Astrocyte (in vitro differentiated cells and primary cell): ENCODE measurements around the gene SMIM44. TPM values are rescaled to one million over a fixed set of nuclear protein-coding genes. Genes with fewer than 3 reads are reported as not detected.
A peak's percentile ranks its signal among the peaks of the same experiment; 100 is the strongest.

Experiments used
- DNase-seq: peaks from one replicate; pipeline ENCODE4 v3.0.0-alpha.2; 2010; ENCODE audit warnings: low read depth
- FAIRE-seq: peaks from 2 replicates; lab custom pipeline; 2011; peaks lifted over from hg19 to GRCh38; lab: Jason Lieb, UNC
- H2AFZ ChIP-seq: 2 replicates; pipeline ENCODE4 v1.6.0; 2012; ENCODE audit warnings: low read depth, low read length, inconsistent platforms
- H3K27ac ChIP-seq: 2 replicates; pipeline ENCODE4 v1.5.1; 2011; ENCODE audit warnings: low read depth, low read length, inconsistent platforms
- H3K27me3 ChIP-seq: 2 replicates; pipeline ENCODE4 v1.6.0; 2011; ENCODE audit warnings: low read length, inconsistent platforms; ENCODE audit not compliant: insufficient read depth
- H3K36me3 ChIP-seq: 2 replicates; pipeline ENCODE4 v1.5.1; 2011; ENCODE audit warnings: low read length, inconsistent platforms; ENCODE audit not compliant: insufficient read depth
- H3K4me1 ChIP-seq: 2 replicates; pipeline ENCODE4 v1.5.1; 2011; ENCODE audit warnings: low read length, inconsistent platforms; ENCODE audit not compliant: insufficient read depth
- H3K4me2 ChIP-seq: 2 replicates; pipeline ENCODE4 v1.6.0; 2012; ENCODE audit warnings: low read length, inconsistent platforms
- H3K4me3 ChIP-seq: 2 replicates; pipeline ENCODE4 v1.5.1; 2011; ENCODE audit warnings: low read depth, mild to moderate bottlenecking, low read length, inconsistent platforms; ENCODE audit not compliant: insufficient read depth
- H3K79me2 ChIP-seq: 2 replicates; pipeline ENCODE4 v1.6.0; 2012; ENCODE audit warnings: mild to moderate bottlenecking, low read length, inconsistent platforms; ENCODE audit not compliant: insufficient read depth
- H3K9ac ChIP-seq: 2 replicates; pipeline ENCODE4 v1.6.0; 2012; ENCODE audit warnings: mild to moderate bottlenecking, low read length, inconsistent platforms
- H3K9me3 ChIP-seq: 2 replicates; pipeline ENCODE4 v1.5.1; 2012; ENCODE audit warnings: low read depth, mild to moderate bottlenecking, low read length, inconsistent platforms; ENCODE audit not compliant: insufficient read depth
- H4K20me1 ChIP-seq: 2 replicates; pipeline ENCODE4 v1.6.0; 2012; ENCODE audit warnings: low read length, inconsistent platforms; ENCODE audit not compliant: insufficient read depth
- H3K27ac Mint-ChIP-seq: one replicate; pipeline ENCODE4 v1.8.0; 2021; ENCODE audit warnings: mild to moderate bottlenecking, mixed read lengths; ENCODE audit not compliant: unreplicated experiment
- H3K27me3 Mint-ChIP-seq: one replicate; pipeline ENCODE4 v1.8.0; 2021; ENCODE audit warnings: low read depth, mixed read lengths; ENCODE audit not compliant: unreplicated experiment
- H3K36me3 Mint-ChIP-seq: one replicate; pipeline ENCODE4 v1.8.0; 2021; ENCODE audit warnings: low read depth, mixed read lengths; ENCODE audit not compliant: unreplicated experiment
- H3K4me1 Mint-ChIP-seq: one replicate; pipeline ENCODE4 v1.8.0; 2021; ENCODE audit warnings: low read depth, mixed read lengths; ENCODE audit not compliant: unreplicated experiment
- H3K4me3 Mint-ChIP-seq: one replicate; pipeline ENCODE4 v1.8.0; 2021; ENCODE audit warnings: mild to moderate bottlenecking, moderate library complexity, mixed read lengths; ENCODE audit not compliant: unreplicated experiment
- H3K9me3 Mint-ChIP-seq: one replicate; pipeline ENCODE4 v1.8.0; 2021; ENCODE audit warnings: mild to moderate bottlenecking, mixed read lengths; ENCODE audit not compliant: unreplicated experiment
- EZH2 ChIP-seq: IDR thresholded peaks from 2 replicates; pipeline ENCODE4 v1.6.1; 2012; ENCODE audit warnings: mild to moderate bottlenecking, low read length, inconsistent platforms; ENCODE audit not compliant: insufficient read depth
- total RNA-seq: library from RNA; stranded (reverse); gene quantifications from 2 replicates; pipeline ENCODE4 v1.2.1, GENCODE V29; 2021
- TF ChIP-seq, protein P1 (sequence below): IDR thresholded peaks from 2 replicates; pipeline ENCODE4 v1.5.1; 2011; ENCODE audit warnings: low read depth, mild to moderate bottlenecking, inconsistent platforms, low read length, moderate library complexity; ENCODE audit not compliant: insufficient read depth

The SMIM44 gene
- total RNA-seq, 1 donor from 2014 or later = not detected

DNA sequence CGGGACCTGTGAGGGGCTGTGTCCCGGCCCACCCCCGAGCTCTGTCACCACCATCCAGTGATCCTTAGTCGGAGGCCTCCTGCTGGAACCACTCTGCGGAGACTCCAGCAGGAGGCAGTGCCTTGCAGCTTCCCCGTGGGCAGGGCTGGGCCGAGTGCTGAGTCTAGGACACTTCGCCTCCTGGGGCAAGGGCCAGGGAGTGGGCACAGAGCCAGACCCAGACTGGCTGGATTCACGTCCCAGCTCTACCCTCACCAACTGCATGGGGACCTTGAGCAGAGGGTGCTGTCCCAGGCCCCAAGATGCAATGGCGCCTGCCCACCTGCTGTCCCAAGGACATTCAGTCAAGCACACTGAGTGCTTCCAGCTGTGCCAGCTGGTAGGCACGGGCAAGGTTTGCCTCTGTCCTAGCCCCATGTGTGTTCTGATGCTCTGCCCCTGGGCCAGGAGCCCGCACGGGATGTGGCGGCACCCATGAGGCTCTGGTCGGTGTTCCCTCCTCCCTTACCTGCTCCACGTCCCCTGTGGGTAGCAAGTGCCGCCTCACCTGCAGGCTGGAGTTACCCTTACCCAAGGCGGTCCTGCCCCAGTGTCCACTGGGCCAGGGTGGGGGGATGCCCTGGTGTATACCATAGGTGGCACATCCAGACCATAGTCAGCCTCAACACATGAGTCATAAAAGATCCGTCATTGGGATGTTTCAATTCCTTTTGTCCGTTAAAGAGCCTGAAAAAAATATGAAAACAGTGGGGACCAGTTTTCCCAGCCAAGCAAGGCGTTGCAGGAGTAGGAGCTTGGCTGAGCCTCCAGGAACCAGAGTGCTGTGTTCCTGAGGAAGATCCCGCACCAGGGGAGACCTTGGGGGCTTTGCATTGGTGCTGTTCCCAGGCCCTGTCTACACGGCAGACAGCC lies 30.2 kb upstream of the SMIM44 start:
- Histone ChIP-seq H3K79me2 (peaks cover 100% of the 10 kb centered on the region), H2AFZ (no peak overlapping the region), H3K36me3 (no peaks in the 10 kb centered on the region), H4K20me1 (peaks cover 100% of the 10 kb centered on the region), H3K4me3 (no peak overlapping the region), H3K9me3 (no peaks in the 10 kb centered on the region), H3K9ac (no peak overlapping the region), H3K27ac (peak overlapping the region; percentile 38), H3K4me2 (no peak overlapping the region), H3K27me3 (no peaks in the 10 kb centered on the region), H3K4me1 (peaks cover 32% of the 10 kb centered on the region)
- no peaks in the 10 kb centered on the region for H3K27me3 Mint-ChIP-seq
- H3K27ac Mint-ChIP-seq = peak overlapping the region; percentile 41
- H3K36me3 Mint-ChIP-seq = peaks cover 7% of the 10 kb centered on the region
- TF ChIP-seq, protein P1, sequence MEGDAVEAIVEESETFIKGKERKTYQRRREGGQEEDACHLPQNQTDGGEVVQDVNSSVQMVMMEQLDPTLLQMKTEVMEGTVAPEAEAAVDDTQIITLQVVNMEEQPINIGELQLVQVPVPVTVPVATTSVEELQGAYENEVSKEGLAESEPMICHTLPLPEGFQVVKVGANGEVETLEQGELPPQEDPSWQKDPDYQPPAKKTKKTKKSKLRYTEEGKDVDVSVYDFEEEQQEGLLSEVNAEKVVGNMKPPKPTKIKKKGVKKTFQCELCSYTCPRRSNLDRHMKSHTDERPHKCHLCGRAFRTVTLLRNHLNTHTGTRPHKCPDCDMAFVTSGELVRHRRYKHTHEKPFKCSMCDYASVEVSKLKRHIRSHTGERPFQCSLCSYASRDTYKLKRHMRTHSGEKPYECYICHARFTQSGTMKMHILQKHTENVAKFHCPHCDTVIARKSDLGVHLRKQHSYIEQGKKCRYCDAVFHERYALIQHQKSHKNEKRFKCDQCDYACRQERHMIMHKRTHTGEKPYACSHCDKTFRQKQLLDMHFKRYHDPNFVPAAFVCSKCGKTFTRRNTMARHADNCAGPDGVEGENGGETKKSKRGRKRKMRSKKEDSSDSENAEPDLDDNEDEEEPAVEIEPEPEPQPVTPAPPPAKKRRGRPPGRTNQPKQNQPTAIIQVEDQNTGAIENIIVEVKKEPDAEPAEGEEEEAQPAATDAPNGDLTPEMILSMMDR = no peak
- TF ChIP-seq EZH2 = no peak
- H3K9me3 Mint-ChIP-seq = no peaks in the 10 kb centered on the region
- H3K4me1 Mint-ChIP-seq = peaks cover 31% of the 10 kb centered on the region
- FAIRE-seq = no peak
- DNase-seq = no peak
- H3K4me3 Mint-ChIP-seq = no peak overlapping the region

DNA sequence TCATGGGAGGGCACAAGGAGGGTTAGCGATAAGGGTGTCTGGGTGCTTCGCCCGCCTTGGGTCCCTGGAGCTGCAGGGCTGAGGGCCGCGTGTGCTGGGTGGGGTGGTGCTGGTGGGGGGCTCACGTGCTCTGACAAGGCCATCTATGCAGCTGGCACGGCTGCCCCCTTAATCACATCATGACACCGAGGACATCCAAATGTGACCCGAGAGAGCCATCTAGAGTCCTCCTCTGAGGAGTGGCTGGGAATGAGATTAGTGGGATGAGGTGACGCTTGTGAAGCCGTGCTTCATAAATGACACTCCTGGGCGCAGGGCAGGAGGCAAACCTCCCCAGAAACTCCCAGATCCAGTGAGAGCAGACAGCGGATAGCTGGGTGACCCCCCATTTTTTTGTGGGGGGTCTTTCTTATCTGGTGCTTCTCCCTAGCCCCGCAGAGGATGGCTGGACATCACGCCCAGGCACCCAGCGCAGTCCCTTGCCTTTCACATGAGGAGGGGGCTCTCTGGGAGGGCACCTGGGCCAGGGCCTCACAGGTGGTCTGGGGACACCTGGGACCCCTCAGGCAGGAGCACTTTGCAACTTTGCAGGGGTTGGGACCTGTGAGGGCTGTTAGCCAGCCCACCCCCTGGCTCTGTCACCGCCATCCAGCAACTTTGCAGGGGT lies 29.5 kb upstream of the SMIM44 start:
- no peak overlapping the region for H3K4me3 ChIP-seq
- peaks cover 98% of the 10 kb centered on the region for H4K20me1 ChIP-seq
- H3K79me2 ChIP-seq = peaks cover 99% of the 10 kb centered on the region
- DNase-seq = no peak
- peaks cover 34% of the 10 kb centered on the region for H3K4me1 Mint-ChIP-seq
- no peak overlapping the region for H3K4me2 ChIP-seq
- FAIRE-seq = no peak
- H3K27me3 ChIP-seq = no peaks in the 10 kb centered on the region
- no peak overlapping the region for H2AFZ ChIP-seq
- no peak overlapping the region for H3K9ac ChIP-seq
- H3K27me3 Mint-ChIP-seq = no peaks in the 10 kb centered on the region
- H3K36me3 Mint-ChIP-seq = peaks cover 7% of the 10 kb centered on the region
- H3K9me3 ChIP-seq = no peaks in the 10 kb centered on the region
- H3K27ac ChIP-seq = no peak overlapping the region
- TF ChIP-seq, protein P1 = no peak
- no peak for TF ChIP-seq EZH2
- H3K4me1 ChIP-seq = peaks cover 39% of the 10 kb centered on the region
- H3K9me3 Mint-ChIP-seq = no peaks in the 10 kb centered on the region
- no peak overlapping the region for H3K27ac Mint-ChIP-seq
- H3K4me3 Mint-ChIP-seq = no peak overlapping the region
- no peaks in the 10 kb centered on the region for H3K36me3 ChIP-seq
